Hematopoietic multipotent progenitor cell treated with erythropoietin and hydrocortisone succinate and interleukin-3 and kit ligand, for 17 days (in vitro differentiated cells): ENCODE measurements around the gene CAMTA1.

Source experiments
- DNase-seq: peaks from one replicate; pipeline ENCODE4 v3.0.0-alpha.2; 2015; ENCODE audit warnings: low spot score

The CAMTA1 gene

GRCh38 chr1:7287013-7287412, 501.8 kb downstream of the CAMTA1 start:
- no peak for DNase-seq

GRCh38 chr1:7288992-7289391, 503.7 kb downstream of the CAMTA1 start:
- no peak for DNase-seq

GRCh38 chr1:7289694-7290093, 504.4 kb downstream of the CAMTA1 start:
- DNase-seq = no peak

- no peak for DNase-seq
Measured at GRCh38 chr1:7290971-7291970, 506.0 kb downstream of the CAMTA1 start.

GRCh38 chr1:7292036-7292681, 506.9 kb downstream of the CAMTA1 start:
- no peak for DNase-seq

GRCh38 chr1:7292714-7293419, 507.6 kb downstream of the CAMTA1 start:
- DNase-seq = no peak

GRCh38 chr1:7293702-7294629, 508.7 kb downstream of the CAMTA1 start:
- no peak for DNase-seq

GRCh38 chr1:7294636-7295035, 509.4 kb downstream of the CAMTA1 start:
- no peak for DNase-seq

GRCh38 chr1:7295946-7296345, 510.7 kb downstream of the CAMTA1 start:
- no peak for DNase-seq

- DNase-seq = no peak
Measured at GRCh38 chr1:7296968-7297367, 511.7 kb downstream of the CAMTA1 start.

- DNase-seq = no peak
Measured at GRCh38 chr1:7298145-7298544, 512.9 kb downstream of the CAMTA1 start.

- no peak for DNase-seq
Measured at GRCh38 chr1:7298749-7299151, 513.5 kb downstream of the CAMTA1 start.

- no peak for DNase-seq
Measured at GRCh38 chr1:7299329-7299799, 514.1 kb downstream of the CAMTA1 start.

- no peak for DNase-seq
Measured at GRCh38 chr1:7299994-7300393, 514.7 kb downstream of the CAMTA1 start.

GRCh38 chr1:7300893-7301663, 515.8 kb downstream of the CAMTA1 start:
- DNase-seq = no peak

- DNase-seq = no peak
Measured at GRCh38 chr1:7301664-7301981, 516.4 kb downstream of the CAMTA1 start.

GRCh38 chr1:7302126-7302525, 516.9 kb downstream of the CAMTA1 start:
- DNase-seq = no peak

GRCh38 chr1:7302873-7303272, 517.6 kb downstream of the CAMTA1 start:
- DNase-seq = no peak

- DNase-seq = no peak
Measured at GRCh38 chr1:7303554-7304317, 518.5 kb downstream of the CAMTA1 start.

GRCh38 chr1:7313081-7313546, 527.9 kb downstream of the CAMTA1 start:
- no peak for DNase-seq
